Fibroblast of mammary gland (primary cell): ENCODE measurements around the gene LSM4.

Experiments
- DNase-seq: peaks from one replicate; pipeline ENCODE4 v3.0.0-alpha.2; 2010; ENCODE audit warnings: low read depth
- H3K4me3 ChIP-seq: 2 replicates; pipeline ENCODE4 v1.5.1; 2011; ENCODE audit warnings: low read depth, mild to moderate bottlenecking, low read length, moderate library complexity; ENCODE audit not compliant: control insufficient read depth
- CTCF ChIP-seq: conservative IDR thresholded peaks from 2 replicates; pipeline ENCODE4 v1.5.1; 2011; ENCODE audit warnings: low read depth, low read length, inconsistent platforms; ENCODE audit not compliant: control insufficient read depth, insufficient read depth

The LSM4 gene

GRCh38 chr19:18269070-18269723 lies 53.7 kb downstream of the LSM4 start:
- DNase-seq, result no peak
- no peak for TF ChIP-seq CTCF
- H3K4me3 ChIP-seq, result no peak overlapping the region

- no peak for DNase-seq
- TF ChIP-seq CTCF, result no peak
- H3K4me3 ChIP-seq, result no peak overlapping the region
Measured at GRCh38 chr19:18266771-18267686, 55.8 kb downstream of the LSM4 start.

GRCh38 chr19:18265582-18265981 lies 57.3 kb downstream of the LSM4 start:
- no peak for TF ChIP-seq CTCF
- no peak for DNase-seq
- no peak overlapping the region for H3K4me3 ChIP-seq

- no peak overlapping the region for H3K4me3 ChIP-seq
- no peak for TF ChIP-seq CTCF
- no peak for DNase-seq
Measured at GRCh38 chr19:18264971-18265540, 57.8 kb downstream of the LSM4 start.

GRCh38 chr19:18264137-18264854 lies 58.6 kb downstream of the LSM4 start:
- DNase-seq, result no peak
- no peak overlapping the region for H3K4me3 ChIP-seq
- TF ChIP-seq CTCF, result no peak
